Stomach (tissue), 4 donors: ENCODE results near the gene SLC45A2.

Experiments used
- CTCF ChIP-seq, 7 experiments: fragments of 450-650 bp in 4 of 7; fragments of 200-600 bp in 3 of 7; sonication (generic) in 3 of 7; IDR thresholded peaks; one replicate each; pipeline ENCODE4 v1.5.1; 2016 to 2019; ENCODE audit warnings: antibody characterized with exemption in 7 of 7, control low read depth in 2 of 7, mild to moderate bottlenecking in 1 of 7
- POLR2A ChIP-seq, 4 donors: fragments of 450-650 bp; IDR thresholded peaks; one replicate each; pipeline ENCODE4 v1.6.1; 2016; ENCODE audit warnings: antibody characterized with exemption in 4 of 4, control low read depth in 2 of 4, mild to moderate bottlenecking in 1 of 4, moderate library complexity in 1 of 4

- TF ChIP-seq CTCF (IDR thresholded peaks at IDR 0.05): no peak
- no peak for TF ChIP-seq POLR2A (IDR thresholded peaks at IDR 0.05)
Measured at GRCh38 chr5:34028349-34028748, 43.9 kb upstream of the SLC45A2 start.
